Stimulated activated CD4-positive, alpha-beta T cell treated with anti-CD3 and anti-CD28 coated beads, Interleukin-12 subunit alpha, Interleukin-12 subunit beta, amount 100 ng/mL, for 4 hours (primary cell): ENCODE results near the gene DPP10.
"Not testable (repeated sequence)": the region's sequence is repeated elsewhere in the genome, so short reads cannot be mapped to it uniquely, and the experiment has no call there.

Source experiments
- DNase-seq: peaks from one replicate; pipeline ENCODE4 v3.0.0-alpha.2; 2020

The DPP10 gene

GRCh38 chr2:115034801-115035200 is 592.4 kb downstream of the DPP10 start:
- no peak for DNase-seq

- no peak for DNase-seq
Measured at GRCh38 chr2:115036818-115037217, 594.4 kb downstream of the DPP10 start.

- DNase-seq, result no peak
Measured at GRCh38 chr2:115057473-115057872, 615.0 kb downstream of the DPP10 start.

GRCh38 chr2:115070002-115070401 is 627.6 kb downstream of the DPP10 start:
- no peak for DNase-seq

- DNase-seq, result no peak
Measured at GRCh38 chr2:115071534-115071933, 629.1 kb downstream of the DPP10 start.

- no peak for DNase-seq
Measured at GRCh38 chr2:115075800-115076199, 633.4 kb downstream of the DPP10 start.

GRCh38 chr2:115077626-115078025 is 635.2 kb downstream of the DPP10 start:
- no peak for DNase-seq

GRCh38 chr2:115083225-115083624 is 640.8 kb downstream of the DPP10 start:
- no peak for DNase-seq

GRCh38 chr2:115083711-115084110 is 641.3 kb downstream of the DPP10 start:
- DNase-seq, result no peak

GRCh38 chr2:115084446-115084845 is 642.0 kb downstream of the DPP10 start:
- DNase-seq, result no peak

- not testable (repeated sequence) for DNase-seq
Measured at GRCh38 chr2:115086051-115086620, 643.7 kb downstream of the DPP10 start.

- no peak for DNase-seq
Measured at GRCh38 chr2:115094441-115094840, 652.0 kb downstream of the DPP10 start.

GRCh38 chr2:115105966-115106365 is 663.5 kb downstream of the DPP10 start:
- DNase-seq, result no peak

GRCh38 chr2:115115135-115115534 is 672.7 kb downstream of the DPP10 start:
- no peak for DNase-seq

GRCh38 chr2:115118306-115118705 is 675.9 kb downstream of the DPP10 start:
- no peak for DNase-seq

GRCh38 chr2:115119086-115119485 is 676.6 kb downstream of the DPP10 start:
- no peak for DNase-seq

- no peak for DNase-seq
Measured at GRCh38 chr2:115122701-115123100, 680.3 kb downstream of the DPP10 start.

- DNase-seq, result no peak
Measured at GRCh38 chr2:115124817-115125216, 682.4 kb downstream of the DPP10 start.

GRCh38 chr2:115129536-115129935 is 687.1 kb downstream of the DPP10 start:
- no peak for DNase-seq

GRCh38 chr2:115160531-115161080 is 718.2 kb downstream of the DPP10 start:
- DNase-seq, result no peak

GRCh38 chr2:115161081-115161770 is 718.8 kb downstream of the DPP10 start:
- no peak for DNase-seq

GRCh38 chr2:115161771-115162493 is 719.5 kb downstream of the DPP10 start:
- no peak for DNase-seq

GRCh38 chr2:115162494-115163293 is 720.3 kb downstream of the DPP10 start:
- DNase-seq, result no peak
